GM21825 (cell line): Measurements from ENCODE around the gene PNMA8B.
"Not testable (repeated sequence)": the region's sequence is repeated elsewhere in the genome, so short reads cannot be mapped to it uniquely, and the experiment has no call there.

Experiments used
- ATAC-seq: cut with Tn5 transposase; IDR thresholded peaks from one replicate; pipeline ENCODE4 v1.9.1; 2021; ENCODE audit warnings: mild to moderate bottlenecking, moderate library complexity; ENCODE audit not compliant: unreplicated experiment

PNMA8B gene

DNA sequence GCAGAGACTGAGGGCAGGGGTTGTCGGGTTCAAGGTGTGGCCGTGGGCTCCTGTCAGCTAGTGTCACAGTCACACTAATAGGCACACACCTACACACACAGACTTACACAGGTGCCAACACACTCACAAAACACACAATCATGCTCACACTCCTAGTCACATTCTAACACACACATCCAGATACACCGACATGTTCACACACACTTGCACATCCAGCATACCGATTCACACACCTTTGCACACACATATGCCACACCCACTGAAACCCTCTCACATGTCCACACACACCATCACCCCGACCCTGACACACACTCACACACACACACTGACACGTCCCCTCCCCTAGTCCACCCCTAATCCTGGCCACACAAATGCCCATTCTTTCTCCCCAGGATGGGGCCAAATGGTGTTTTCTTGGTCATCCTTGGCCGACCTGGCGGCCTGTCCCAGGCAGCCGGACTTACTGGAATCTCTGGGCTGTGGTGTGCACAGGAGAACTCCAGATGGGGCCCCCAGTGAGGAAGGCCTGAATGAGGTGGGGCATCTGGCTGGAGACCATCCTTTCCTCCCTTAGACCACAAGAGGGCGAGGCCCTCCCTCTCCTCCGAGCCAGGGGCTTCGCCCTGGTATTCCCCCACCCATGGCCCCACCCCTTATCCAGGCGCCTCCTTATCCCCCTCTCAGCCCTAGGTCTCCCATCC is 19.1 kb upstream of the PNMA8B start:
- ATAC-seq = no peak

DNA sequence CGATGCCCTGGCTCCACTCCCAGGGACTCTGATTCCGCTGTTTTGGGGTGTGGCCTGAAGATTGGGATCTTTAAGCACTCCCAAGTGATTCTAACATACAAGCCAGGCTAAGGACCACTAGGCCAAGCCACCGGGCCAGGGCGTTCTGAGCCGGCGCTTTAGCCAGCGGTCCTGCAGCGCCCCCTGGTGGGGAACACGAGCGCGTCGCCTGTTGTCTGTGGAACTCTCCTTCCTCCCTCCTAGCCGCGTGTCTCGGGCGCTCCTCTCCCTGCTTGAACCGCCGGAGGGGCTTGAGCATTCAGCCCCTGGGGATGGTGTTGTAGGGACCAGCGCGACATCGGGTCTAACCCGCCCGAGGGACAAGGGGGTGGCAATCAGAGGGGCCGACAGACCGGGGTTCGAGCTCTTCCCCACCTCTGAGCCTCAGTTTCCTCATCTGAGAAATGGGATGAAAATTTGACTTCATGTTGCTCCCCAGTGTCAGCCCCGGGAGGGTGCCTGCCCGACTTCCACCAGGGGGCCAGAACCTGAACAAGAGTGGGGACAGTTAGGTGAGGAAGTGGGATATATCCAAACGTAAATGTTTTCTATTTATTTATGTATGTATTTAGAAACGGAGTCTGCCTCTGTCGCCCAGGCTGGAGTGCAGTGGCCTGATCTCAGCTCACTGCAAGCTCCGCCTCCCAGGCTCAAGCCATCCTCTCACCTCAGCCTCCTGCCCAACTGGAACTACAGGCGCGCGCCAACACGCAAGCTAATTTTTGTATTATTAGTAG is 18.0 kb upstream of the PNMA8B start:
- ATAC-seq = no peak

DNA sequence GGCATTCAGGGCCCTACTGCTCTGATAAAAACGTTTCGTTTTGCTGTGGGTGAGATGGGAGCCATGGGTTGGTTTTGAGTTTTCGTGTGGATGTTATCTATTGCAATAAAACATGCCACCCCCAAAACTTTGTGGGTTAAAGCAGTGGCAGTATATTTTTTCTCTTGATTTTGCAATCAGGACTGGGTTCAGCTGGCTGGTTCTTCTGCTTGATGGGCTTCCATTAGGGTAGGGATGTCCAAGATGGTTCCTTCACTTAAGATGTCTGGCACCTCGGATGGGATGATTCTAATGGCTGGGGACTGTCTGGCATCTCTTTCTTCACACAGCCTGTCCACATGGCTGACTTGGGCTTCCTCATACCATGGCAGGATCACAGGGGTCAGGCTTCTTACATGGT is 15.6 kb upstream of the PNMA8B start:
- ATAC-seq = no peak

DNA sequence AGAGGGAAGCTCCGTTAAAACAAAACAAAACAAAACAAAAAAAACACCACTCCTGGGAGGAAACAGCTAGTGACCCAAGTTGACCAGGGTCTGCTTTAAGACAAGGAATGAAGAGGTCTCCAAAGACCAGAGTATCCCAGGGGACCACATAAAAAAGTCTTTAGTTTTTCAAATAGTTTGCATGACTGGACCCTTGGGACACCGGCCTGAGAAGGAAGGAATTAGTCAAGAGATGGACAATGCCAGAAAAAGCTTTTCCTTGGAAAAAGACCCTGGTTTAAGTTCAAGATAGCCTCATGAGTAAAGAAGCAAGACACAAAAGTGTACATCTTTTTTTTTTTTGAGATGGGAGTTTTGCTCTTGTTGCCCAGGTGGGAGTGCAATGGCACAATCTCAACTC is 12.5 kb upstream of the PNMA8B start:
- no peak for ATAC-seq

DNA sequence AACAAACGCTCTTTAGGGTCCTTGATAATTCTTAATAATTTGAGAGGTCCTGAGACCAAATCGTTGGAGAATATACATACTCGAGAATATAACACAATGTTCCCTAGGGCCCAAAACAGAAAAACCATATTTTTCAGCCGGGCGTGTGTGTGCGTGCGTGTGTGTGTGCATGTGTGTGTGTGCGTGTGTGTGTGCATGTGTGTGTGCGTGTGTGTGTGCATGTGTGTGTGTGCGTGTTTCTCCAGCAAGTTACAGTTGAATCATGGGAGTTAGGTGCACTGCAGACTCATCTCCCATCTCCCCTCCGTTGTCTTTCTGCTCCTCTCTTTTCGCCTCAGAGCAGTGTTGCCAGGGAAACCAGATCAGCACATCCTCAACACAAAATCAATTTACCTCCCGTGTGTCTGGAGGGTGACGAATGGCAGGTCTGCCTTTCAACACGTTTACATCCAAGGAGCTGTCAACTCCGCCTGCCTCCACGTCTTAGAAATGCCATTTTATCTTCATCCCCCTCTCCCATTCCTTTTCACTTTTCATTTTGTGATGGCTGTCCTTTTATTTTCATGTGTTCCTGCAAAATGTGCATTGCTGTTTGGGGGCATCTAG is 8.3 kb upstream of the PNMA8B start:
- no peak for ATAC-seq

DNA sequence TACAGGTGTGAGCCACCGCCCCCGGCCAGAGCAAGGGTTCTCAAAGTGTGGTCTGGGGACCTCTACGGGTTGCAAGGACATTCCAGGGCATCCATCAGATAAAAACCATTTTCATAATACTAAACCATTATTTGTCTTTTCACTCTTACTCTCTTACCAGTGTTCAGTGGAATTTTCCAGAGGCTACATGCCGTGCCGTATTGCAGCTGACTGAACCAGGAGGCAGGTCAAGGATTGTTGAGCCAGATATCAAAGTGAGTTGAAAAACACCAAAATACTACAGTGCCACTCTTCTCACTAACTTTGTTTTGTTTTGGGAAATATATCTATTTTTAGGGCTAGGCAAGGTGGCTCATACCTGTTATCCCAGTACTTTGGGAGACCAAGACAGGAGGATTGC is 7.2 kb upstream of the PNMA8B start:
- no peak for ATAC-seq

DNA sequence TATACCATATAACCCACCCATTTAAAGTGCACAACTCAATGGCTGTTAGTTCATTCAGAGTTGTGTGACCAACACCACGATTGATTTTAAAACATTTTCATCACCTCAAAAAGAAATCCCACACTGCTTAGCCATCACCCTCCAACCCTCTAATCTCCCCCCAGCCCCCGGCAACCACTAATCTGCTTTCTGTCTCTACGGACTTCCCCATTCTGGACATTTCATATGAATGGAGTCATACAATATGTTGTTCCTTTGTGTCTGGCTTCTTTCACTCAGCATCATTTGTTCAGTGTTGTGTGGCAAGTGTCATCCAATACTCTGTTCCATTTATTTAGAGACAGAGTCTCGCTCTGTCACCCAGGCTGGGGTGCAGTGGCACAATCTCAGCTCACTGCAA is 4.0 kb upstream of the PNMA8B start:
- ATAC-seq = no peak

DNA sequence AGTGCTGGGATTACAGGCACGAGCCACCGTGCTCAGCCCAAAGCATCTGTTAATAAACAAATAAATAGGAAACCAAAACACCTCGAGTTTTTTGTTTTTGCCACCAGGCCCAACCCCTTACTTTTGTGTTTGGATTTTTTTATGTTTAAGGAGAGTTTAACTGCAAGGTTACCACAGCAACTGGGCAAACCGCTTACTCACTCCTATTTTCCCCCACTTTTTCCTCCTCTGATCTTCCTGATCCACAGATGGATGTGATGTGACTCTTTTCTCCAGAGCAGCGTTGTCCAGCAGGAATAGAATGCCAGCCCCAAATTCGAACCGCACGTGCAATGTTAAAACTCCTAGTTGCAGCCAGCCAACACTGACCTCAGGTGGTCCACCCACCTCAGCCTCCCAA is 2.1 kb upstream of the PNMA8B start:
- ATAC-seq = no peak

DNA sequence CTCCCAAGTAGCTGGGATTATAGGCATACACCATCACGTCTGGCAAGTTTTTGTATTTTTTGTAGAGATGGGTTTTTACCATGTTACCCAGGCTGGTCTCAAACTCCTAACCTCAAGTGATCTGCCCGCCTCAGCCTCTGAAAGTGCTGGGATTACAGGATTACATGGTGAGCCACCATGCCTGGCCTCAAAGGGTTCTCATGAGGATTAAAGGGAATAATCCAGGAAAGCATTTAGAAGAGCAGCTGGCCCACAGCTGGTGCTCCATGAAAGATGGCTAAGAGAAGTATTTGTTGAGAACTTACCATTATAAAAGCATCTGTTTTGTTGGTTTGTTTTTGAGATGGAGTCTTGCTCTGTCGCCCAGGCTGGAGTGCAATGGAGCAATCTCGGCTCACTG is 1.2 kb upstream of the PNMA8B start:
- ATAC-seq = not testable (repeated sequence)

DNA sequence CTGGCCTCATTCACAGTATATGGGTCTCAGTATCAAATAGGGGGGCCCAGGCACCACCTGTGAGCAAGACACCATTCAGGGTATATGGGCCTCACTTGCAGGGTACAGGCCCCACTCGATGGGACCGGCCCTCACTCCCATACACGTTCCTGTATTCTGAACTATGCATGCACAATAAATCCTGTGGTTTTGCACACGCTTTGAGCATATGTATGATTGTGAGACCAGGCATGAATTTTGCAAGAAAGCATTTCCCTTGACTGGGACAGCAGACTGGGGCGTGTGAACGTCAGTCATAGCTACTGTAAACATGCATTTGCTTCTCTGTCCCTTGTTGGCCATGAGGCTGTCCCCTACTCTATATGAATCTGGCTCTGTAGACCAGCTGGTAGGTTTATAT is 637 bp upstream of the PNMA8B start:
- ATAC-seq = no peak

DNA sequence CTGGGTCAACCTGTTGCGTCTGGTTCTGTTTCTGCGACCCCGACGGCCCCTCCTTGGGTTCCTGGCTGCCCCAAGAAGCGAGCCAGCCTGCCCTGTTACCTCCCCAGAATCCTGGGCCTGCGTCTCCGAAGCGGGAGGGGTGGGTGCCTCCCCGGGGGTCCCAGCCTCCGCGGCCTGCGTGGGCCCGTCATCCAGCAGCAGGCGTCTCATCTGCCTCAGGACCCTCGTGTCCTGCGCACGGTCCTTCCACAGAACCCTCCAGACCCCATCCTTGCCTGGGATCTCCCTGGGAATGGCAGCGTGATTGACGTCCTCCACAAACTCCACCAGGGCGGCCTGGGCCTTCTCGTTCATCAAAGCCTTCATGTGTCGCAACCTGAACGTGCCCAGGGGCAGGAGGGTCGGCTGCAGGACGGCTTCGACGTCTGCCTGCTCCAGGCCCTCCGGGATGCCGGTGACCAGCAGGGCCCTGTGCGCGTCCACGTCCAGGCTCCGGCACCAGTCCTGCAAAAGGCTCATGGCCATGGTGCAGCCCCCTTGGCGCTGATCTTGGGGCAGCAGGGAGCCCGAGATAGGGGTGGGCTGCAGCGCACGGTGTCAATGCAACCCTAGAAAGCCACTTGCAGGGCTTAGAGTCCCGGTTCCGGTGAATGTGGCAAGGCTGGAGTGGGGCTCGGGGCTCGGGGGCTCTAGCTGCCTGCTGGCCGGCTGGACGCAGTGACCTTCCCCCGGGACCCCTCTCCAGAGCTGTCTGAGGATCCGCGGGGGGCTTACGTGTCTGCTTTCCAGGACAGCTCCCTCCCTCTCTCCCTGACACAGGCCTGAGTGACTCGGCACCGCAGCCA is 504 bp downstream of the PNMA8B start:
- no peak for ATAC-seq

DNA sequence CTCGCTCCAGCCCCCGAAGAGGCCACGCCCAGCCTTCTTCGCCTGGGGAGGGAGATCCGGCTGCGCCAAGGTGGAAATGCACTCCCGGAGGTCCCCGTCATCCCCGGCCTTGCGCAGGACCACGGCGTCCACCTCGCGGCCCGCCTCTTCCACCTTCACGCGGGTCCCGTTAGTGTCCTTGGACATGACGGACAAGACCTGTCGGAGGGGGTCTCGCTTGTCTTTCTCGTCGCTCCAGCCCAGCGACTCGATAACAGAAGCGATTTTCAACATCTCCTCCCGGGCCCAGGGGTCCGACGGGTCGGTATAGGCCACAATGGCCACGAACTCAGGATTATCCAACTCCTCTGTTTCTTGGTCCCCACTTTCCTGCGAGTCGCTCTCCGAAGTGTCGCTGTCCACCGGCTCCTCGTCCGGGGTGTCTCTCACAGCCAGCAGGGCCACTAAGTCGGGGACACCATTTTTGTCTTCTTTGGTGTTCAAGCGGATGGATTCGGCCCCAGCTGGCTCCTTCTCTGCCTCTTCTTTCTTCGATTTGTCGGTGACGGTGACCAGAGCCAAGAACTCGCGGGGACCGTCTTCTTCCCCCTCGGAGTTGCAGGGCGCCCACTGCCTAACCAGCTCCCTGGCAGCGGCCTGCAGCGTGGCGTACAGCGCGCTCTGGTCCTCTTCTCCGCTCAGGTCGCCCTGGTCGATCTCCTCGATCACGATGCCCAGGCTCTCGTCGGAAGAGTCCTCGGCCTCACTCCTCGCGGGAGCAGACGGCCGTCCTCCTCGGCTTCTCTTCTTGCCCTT is 1.3 kb downstream of the PNMA8B start:
- ATAC-seq = no peak

DNA sequence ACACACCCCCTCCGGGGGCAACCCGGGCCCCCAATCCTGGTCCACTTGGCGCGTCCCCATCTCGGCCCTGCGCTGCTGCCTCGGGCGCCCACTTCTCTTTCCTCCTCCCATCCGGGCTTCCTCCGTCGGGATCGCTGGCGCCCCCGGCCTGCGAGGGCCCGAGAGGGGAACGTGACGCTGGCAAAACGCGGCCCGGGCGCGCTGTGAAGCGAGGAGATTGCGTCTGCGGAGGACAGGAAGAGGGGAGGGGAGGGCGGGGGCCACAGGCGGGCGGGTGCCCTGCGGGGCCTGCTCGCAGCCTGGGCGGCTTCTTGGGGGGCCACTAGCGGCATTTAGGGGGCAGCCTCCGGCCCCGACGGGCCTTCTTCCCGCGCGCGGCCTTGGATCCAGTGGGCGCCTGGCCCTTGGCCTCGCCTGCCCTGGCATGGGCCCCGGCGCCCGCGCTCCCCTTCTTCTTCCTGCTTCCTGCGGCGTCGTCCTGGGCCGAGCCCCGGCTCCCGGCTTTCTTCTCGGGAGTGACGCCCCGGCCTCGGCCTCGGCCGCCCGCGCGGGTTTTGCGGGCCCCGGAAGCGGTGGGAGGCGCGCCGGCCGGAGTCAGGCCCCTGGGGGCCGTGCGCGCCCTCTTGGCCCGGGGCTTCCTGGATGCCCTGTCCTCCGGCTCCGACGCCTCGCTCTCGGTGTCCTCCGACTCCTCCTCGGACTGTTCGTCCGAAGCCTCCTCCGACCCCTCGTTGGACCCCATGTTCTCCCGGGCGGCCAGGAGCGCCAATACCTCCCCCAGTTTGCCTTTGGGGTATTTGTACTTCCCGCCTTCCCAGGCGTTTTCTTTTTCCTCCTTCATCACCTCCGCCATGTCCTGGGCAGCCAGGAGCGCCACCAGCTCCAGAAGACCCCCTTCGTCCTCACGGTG is 2.2 kb downstream of the PNMA8B start:
- ATAC-seq = no peak

DNA sequence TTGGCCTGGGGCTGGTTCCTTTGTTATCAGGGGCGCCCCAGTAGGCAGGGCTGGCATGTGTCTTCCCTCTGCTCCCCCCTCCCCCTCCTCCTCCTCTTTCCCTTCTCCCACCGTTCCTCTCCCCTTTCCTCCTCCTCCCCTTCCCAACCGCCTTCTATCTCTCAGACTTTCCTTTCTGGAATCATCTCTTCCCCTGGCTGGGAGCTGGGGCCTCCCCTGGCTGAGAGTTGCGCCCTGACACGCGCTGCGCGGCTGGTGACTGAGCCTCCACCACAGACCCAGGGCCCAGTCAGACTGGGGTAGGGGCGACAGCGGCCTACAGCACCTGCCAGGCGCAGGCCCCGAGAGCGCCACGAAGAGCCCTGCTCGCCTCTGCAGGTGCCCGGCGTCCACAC is 2.8 kb downstream of the PNMA8B start:
- no peak for ATAC-seq

DNA sequence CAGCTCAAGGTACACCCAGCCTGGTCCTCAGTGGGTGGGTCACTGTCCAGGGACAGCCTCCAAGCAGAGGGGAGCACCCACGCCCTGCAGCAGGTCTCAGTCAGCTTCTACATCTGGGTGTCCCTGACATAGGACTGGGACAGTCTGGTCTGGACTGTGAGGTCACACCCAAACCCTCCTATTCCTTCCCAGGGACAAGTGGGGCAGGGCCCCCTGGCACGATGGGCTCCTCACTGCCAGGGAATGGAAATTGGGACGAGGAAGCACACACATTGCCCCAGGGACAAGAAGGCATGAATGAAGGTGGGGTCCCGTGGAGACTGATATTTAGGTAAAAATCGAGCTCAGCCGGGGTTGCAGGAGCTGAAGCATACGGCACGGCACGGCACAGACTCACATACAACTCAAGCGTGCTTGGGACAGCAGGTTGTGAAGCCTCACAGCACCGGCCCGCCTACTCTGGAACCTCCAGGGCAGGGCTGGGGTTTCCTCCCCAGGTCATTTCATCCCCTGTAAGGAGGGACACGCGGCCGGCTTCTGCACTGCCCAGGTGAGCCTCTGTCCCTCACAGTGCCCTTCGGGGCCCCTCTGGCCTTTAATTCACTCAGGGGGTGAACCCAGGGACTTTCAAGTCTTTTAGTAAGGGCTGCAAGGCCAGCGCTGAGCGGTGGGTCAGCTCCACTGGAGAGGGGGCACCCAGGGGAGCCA is 3.5 kb downstream of the PNMA8B start:
- no peak for ATAC-seq

DNA sequence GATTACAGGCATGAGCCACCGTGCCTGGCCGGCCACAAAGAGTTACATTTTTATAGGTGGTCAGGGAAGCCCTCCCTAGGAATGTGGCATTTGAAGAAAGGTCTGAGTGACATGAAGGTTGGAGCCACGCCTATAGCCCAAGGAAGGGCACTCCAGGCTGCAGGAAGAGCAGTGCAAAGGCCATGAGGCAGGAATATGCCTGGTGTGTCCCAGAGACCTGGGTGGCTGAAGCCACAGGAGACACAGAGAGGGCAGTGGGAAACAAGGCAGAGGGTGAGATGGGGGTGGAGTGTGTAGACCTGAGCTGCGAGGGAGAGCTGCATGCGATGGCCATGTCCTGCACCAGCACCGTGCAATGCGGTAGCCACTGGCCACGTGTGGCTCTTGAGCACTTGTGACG is 4.9 kb downstream of the PNMA8B start:
- ATAC-seq = no peak

DNA sequence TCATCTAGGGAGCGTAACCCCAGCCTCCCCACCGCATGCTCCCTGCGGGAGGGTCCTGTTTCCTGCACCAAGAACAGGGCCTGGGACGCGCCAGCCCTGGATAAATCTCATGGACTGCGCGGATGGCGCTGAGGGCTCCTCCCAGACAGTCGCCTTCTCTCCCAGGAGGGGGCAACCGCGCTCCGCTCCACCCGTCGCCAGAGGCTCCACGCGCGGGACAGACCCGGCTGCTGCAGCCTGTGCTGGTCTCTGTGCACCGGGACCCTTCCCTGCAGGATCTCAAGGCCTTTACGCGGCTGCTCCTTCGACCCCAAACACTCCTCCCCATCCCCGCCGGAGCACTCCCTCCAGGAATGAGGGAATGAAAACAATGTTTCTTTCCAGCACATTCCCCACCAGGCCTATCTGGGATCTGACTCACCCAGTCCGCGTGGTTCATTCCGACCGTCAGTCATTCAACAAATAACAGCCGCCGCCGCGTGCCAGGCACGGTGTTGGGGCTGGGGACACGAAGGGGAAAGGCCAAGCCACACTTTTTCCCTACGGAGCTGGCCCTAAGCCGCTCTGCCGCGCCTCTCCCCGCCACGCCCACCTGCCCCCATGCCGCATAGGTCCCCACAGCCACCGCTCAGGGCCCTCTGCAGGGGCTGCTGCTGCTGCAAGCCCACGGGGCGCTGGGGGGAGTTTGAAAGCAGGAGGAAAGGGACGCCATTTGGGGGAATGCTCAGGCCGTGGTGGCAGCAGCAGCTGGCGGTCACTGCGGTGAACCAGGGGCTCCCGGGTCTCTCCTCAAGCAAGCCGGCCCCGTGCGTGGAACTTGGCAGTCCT is 6.0 kb downstream of the PNMA8B start:
- no peak for ATAC-seq

DNA sequence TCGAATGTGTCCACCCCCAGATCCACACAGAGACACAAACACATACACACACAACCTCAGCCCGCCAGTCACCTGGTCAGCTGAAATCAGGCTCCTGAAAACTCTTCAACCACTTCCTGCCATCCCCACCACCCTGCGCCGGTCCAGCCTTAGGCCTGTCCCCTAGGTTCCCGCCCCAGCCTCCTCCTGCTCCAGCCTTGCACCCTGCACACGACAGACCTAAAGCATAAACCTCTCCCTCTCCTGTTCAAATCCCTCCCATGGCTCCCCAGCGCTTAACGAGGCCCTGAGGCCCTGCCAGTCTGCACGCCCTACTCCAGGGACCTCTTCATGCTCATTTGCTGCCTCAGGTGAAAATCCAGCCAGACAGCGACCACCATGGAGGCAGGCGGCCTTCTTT is 7.1 kb downstream of the PNMA8B start:
- ATAC-seq = no peak
